T1000 (cell line): ENCODE data around the gene POLR3H.

Experiments used
- DNase-seq: peaks from one replicate; lab custom pipeline; 2025; ENCODE audit warnings: mixed read lengths; lab: John Stamatoyannopoulos, UW

POLR3H gene

DNA sequence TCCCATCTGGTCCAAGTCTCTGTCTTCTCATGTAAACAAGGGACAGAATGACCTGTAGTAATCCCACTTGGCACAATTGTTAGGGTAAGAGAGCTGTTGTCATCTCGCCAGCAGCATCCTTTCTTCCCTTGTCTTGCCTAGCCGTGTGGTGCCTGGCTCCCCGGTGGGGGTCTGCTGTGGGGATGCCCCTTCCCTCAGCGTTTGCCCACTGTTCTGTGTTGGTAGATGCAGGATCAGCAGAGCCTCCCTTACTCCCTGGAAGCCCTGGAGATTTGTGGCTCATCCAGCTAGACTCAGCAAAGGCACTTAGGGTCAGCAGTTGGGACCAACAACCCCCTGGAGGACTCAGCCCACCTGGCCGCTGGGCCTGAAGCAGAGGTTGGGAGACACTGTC lies 62.3 kb downstream of the POLR3H start:
- no peak for DNase-seq

DNA sequence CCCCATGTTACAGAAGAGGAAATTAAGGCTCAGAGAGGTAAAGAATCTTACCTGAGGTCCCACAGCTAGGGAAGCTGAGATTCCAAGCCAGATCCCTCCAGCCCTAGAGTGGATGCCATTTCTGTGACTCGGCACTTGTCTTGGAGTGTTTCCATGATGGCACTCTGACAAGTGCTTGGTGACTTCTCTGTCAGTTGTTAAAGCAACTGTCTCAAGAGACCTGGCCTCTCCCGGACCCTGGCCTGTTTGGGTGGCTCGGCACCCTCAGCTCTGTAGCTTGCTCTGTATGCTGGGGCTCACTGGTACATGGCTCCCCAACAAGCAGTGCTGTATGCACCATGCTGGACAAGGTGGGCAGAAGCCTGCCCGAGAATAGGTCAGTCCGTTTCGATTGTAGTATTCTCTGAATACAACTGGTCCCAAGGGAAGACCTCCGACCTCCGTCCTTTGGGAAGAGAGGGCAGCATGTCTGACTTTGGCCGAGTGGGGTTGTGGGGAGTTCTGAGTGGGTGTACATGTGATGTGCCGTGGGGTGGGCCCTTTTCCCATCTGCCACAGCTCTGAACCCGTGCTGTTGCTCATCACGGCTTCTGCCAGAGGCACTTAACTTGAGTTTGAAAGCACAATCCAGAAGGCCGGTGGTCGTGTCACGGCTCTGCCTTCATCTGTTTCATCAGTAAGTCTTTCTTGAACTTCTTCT lies 63.0 kb downstream of the POLR3H start:
- no peak for DNase-seq

GRCh38 chr22:41480397-41480735 lies 63.9 kb downstream of the POLR3H start:
- DNase-seq, result no peak

GRCh38 chr22:41479671-41480396 lies 64.4 kb downstream of the POLR3H start:
- no peak for DNase-seq

DNA sequence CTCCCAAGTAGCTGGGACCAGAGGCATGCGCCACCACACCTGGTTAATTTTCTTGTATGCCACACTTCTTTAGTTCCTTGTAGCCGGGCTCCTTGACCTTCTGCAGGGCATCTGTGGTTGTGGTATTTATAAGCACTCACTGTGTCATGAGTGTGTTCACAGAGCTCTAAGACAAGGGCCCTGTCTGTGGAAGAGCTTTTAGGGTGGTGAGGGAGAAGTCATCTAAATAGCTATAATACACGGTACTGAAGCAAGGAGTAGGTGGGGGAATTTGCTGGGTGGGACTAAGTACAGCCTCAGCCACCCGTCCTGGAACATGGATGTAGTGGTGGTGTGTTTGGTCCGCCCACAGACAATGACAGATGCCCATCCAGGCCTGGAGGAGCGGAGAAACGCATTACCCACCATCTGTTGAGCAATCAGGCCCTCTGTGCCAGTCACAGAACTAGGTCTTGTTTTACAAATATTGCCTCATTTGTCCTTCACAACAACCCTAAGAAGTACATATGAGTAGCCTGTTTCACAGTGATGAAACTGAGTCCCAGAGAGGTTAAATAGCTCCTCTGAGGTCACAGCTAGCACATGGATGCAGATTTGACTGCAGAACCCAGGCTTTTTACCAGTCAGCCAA lies 65.3 kb downstream of the POLR3H start:
- no peak for DNase-seq

DNA sequence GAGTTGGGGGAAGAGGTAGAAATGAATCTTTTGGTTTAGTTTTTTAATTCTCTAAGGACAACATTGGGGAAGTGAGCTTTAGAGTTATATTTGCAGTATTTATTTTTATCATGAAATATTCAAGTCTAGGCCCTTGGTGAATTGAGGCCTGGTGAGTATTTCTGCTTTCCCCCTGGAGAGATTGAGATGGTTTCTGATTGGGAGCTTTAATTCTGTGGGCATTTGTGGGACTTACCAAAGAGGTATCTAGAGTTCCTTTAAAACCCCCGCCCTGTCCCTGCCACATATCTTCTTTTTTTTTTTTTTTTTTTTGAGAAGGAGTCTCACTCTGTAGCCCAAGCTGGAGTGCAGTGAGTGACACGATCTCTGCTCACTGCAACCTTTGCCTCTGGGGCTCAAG lies 65.8 kb downstream of the POLR3H start:
- no peak for DNase-seq
